Esophagus squamous epithelium (tissue), 4 donors: Measurements from ENCODE around the gene SMIM9.

Experiments
- CTCF ChIP-seq, 6 experiments: fragments of 450-650 bp in 4 of 6; fragments of 200-600 bp in 2 of 6; sonication (generic) in 2 of 6; IDR thresholded peaks; one replicate each; pipeline ENCODE4 v1.5.1; 2016 to 2019; ENCODE audit warnings: antibody characterized with exemption in 6 of 6, mild to moderate bottlenecking in 4 of 6, moderate library complexity in 4 of 6
- POLR2A ChIP-seq, 4 donors: fragments of 450-650 bp; IDR thresholded peaks; one replicate each; pipeline ENCODE4 v1.6.1; 2017; ENCODE audit warnings: antibody characterized with exemption in 4 of 4, mild to moderate bottlenecking in 4 of 4, moderate library complexity in 3 of 4

GRCh38 chrX:154829926-154830442, 4.5 kb downstream of the SMIM9 start:
- no peak for TF ChIP-seq CTCF (IDR thresholded peaks at IDR 0.05)
- no peak for TF ChIP-seq POLR2A (IDR thresholded peaks at IDR 0.05)
